EL (cell line): ENCODE measurements around the gene ARHGAP8.
"Not testable (repeated sequence)": the region's sequence is repeated elsewhere in the genome, so short reads cannot be mapped to it uniquely, and the experiment has no call there.

Experiments used
- DNase-seq: peaks from one replicate; pipeline ENCODE4 v3.0.0-alpha.2; 2016

The ARHGAP8 gene

DNA sequence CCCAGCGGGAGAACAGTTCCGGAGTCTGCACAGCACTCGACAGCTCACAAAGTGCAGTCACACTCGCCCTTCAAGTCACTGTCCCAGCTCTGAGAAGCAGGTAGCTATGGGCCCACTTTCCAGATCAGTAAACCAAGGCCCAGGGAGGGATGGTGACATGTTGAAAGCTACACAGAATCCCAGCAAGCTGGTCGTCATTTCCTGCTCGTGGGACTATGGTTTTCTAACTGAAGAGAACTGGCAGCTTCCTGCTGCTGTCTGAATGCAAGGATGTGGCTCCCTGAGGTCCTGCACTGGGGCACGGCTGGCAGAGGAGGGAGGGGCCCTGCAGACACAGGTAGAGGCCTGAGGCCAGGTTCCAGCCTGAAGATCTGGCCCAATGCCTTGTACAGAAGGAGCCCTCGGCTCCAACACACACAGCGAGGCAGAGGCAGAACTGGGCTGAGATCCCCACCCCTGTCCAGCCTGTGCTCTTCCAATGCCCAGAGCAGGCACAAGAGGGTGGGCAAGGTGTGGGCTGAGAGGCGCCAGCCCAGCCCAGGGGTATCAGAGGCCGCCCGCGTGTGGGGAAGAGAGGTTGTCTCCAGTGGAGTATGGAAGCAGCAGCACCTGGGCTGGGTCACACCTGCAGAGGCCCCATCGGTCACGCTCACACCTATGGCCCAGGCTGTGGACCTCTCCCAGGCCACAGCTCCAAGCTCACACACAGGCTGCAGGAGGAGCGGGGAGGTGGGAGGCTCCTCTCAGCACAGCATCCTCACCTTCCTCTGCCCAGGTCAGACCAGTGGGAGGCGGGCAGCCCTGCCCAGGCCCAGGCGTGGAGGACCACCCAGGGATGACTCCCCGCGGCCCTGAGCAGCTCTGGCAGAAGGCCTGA, 138.3 kb downstream of the ARHGAP8 start:
- DNase-seq = no peak

DNA sequence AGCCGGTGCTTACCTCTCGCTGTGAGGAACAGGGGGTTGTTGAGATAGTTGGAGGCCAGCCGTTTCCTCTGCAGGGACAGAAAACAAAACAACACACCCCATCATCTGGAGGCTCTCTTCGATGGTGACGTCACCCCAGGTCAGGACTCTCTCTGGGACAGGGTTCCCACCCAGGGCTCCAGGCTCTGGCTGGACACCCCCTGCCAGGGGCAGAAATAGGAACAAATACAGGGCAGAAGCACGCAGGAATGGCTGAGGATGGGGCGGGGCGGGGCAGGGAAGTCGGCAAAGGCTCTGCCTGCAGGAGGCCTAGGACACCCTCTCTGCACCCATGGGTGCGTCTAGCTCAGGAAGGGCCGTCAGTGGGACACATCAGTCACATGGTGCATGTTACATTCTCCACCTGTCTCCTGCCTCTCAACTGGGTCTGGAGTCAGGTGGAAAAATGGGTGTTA, 138.9 kb downstream of the ARHGAP8 start:
- no peak for DNase-seq

DNA sequence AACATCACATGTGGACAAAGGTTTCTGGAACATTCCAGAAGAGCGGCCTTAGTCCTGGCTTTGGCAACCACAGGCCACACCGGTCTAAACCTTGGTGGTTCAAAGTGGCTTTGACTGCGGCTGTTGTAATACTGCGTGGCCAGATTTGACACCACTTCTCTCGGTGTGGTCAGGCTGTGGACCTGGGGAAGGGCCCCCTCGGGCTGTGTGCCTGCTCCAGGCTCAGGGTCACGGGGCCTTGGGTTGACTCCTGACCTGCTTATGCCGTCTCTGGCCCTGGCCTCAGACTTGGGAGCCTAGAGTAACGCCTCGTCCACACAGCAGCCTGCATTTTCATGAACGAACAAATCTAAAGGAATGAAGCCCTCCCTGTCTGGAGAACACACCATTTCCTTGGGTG, 139.4 kb downstream of the ARHGAP8 start:
- DNase-seq = no peak

DNA sequence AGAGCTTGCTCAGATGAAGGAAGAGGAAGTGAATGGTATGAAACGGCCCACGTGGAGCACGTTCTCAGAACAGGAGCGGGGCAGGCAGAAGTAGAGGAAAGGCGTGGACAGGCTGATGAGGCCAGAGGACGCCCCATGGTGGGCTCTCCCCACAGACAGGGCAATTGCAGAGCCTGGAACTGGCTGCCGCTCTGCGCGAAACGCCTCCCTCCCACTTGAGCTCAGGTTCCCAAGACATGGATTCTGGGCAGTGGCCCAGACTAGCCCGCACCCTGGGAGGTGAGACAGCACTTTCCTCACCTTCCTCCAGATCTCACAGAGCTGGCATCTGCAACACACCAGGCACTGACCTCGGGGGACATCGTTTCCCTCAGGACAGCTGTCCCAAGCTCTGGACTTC, 139.9 kb downstream of the ARHGAP8 start:
- DNase-seq = no peak

DNA sequence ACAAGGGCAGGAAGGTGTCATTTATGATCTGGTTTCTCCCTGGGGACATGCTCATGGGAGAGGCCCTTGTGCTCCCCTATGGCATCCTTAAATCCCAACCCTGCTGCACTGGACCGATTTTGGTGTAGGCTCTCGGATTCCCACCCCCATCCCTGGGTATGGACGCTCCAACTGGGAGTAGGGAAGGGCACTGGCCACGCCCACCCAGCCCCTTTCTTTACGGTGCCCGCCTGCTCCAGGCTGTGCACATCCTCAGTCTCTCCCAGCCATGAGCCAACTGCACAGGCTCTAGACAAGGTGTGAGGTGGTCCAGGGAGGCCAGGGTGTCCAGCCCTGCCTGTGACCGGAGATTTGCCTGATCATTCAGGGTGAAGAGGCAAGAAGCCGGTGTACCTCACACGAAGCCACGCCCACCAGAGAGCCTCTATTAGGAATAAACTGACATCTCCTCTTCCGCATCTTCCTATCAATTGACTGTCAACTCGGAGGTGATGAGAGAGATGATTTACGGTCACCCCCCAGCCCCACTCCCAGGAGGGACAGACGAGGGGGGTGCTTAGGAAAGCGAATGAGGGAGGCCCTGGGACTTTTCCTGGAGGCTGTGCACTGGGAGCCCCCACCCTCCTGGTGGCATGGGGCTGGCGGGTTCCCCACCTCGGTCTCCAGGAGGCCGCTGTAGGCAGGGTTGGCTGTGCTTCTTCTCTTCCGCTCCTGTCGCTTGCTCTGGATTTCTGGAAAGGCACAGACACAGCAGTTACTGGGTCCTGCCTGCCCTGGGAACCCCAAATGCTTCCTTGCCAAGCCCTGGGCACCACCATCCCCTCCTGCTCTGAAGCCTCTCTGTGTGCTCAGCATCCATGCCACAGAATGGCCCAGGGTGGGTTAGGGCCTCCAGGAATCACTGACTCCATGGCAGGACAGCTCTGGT, 140.7 kb downstream of the ARHGAP8 start:
- DNase-seq = no peak

DNA sequence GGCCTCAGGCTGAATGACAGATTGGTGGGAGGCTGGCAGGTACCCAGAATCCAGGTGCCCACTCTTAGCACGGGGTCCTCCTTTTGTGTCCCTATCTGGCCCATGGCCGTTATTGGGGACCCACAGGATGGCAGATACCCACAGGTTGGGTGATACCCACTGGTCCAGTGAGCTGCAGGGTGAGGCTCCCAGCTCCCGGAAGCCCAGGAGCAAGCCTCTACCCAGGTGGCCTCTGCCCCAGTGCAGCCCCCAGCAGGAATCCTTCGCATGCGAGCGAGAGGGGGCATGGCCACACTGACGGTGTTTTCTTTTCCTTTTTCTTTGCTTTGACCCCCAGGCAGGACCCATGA, 141.3 kb downstream of the ARHGAP8 start:
- no peak for DNase-seq

DNA sequence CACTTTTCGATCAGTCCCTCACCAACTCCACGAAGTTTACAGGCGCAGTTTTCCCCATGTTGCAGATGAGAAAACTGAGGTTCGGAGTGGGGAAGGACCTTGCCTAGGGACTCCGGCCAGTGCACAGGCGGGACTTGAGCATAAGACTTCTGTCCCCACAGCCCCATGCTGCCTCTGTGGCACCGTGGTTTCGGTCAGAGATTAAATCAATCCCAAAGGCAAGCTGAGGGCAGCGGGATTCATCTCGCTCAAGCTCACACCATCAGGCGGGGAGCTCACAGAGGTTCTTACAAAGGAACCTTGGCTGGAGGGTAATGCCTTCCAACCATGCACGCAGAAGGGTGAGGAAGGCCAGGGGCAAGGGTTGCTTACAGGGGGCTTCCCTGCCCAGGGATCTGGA, 141.9 kb downstream of the ARHGAP8 start:
- DNase-seq = no peak

DNA sequence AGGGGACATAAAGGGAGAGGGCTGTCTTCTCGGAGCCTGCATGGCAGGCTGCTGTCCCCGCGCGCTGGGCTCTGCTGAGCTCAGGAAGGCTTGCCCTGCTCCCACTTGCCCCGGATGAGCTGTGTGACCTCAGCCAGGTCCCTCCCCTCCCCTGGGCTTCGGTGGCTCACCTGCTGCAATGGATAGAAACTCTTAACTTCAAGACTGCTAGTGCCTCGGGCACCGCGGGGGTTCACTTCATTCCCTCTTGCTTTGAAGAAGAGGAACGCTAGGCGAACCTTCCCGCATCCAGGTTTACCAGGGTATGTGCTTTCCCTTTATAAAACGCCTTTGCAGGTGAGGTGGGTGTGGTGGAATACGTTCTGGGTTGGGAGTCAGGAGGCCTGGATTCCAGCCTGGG, 142.4 kb downstream of the ARHGAP8 start:
- DNase-seq = no peak

DNA sequence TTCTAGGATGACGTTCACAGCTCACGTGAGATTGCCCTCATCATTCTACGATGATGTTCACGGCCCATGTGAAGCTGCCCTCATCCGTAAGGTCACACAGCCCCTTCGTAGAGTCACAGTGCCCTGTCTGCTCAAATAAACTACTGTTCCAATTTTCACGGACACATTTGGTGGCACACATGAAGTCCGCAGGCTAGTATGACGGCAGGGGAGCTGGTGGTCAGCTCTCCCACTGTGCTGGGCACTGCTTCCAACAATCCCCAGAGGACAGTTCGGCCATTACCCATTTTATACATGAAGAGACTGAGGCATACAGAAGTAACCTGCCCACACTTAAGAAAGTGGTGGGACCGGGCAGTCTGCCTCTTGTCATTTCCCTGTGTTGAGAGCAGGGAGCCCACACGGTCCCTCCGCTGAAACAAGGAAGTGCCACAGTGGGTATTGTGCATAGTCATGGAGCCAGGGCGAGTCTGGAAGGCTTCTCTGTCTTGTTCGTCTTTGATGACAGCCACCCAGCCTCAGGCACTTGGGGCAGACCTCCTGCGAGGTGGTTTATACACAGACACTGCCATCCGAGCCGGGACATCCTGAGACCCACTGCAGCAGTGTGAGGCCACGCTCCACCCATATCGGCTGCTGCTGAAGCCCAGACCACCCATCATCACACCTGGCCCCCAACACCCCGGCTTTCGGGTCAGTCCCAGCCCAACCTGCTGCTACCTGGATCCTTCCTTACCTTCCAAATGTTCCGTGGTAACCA, 143.1 kb downstream of the ARHGAP8 start:
- no peak for DNase-seq

DNA sequence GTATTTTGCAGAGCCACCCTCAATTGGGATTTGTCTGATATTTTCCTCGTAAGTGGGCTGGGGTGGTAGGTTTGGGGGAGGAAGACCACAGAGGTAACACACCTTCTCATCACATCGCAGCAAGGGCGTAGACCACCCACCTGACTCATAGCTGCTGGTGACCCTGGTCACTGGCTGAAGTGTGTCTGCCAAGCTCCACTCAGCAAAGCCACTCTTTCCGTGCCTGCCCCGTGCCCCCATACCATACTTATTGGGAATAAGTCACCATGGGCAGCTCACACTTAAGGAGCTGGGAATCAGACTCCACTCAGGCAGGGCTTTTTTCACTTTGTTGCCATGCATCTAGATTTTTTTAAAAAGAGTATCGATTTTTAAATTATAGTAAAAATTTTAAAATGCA, 145.9 kb downstream of the ARHGAP8 start:
- DNase-seq = no peak

DNA sequence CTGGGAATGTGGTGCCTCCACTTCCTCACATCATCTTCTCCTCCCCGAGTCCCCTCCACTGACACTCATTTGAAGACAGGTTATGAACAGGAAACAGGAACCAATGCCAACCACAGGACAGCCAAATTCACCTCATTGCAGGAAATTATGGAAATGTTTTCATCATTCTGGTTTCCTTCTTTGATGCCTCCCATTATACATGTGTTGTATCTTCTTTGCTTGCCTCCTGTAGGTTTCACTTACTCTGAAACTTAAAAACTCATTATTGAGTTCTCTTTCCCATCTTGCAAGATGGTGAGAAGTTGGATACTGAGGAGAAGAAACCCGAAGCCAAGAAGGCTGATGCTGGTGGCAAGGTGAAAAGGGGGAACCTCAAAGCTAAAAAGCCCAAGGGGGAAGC, 148.9 kb downstream of the ARHGAP8 start:
- DNase-seq = no peak

DNA sequence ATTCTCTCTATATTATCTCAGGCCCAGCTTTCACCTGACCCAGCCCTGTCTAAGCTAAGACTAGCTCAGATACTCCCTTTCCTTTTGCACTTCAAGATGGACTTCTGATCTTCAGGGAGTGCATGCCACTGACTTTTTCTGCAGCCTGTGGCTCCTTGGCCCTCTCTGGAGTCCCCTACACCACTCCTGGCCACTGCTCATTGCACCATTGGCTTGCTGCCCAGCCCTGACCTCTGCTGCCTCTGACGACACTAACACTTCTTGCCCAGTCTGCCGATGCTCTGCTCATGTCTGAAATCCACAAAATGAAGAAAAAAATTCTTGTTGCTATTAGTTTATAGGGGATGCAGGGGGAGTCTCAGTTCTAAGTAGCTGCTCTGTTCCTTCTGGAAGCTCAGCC, 150.8 kb downstream of the ARHGAP8 start:
- not testable (repeated sequence) for DNase-seq

DNA sequence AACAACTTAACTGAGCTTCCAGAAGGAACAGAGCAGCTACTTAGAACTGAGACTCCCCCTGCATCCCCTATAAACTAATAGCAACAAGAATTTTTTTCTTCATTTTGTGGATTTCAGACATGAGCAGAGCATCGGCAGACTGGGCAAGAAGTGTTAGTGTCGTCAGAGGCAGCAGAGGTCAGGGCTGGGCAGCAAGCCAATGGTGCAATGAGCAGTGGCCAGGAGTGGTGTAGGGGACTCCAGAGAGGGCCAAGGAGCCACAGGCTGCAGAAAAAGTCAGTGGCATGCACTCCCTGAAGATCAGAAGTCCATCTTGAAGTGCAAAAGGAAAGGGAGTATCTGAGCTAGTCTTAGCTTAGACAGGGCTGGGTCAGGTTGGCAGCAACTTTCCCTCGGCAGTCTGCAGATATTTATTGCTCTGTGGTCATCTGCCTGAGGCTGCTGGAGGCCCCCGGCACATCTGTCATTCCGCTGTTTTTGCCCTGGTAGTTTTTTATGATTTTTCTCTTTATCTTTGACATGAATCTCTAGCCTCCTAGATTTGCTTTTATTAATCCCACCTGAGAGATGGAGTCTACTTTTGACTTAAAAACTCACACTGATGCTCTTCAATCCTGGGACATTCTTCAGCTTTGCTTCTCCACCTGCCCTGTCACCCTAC, 152.2 kb downstream of the ARHGAP8 start:
- DNase-seq = not testable (repeated sequence)

DNA sequence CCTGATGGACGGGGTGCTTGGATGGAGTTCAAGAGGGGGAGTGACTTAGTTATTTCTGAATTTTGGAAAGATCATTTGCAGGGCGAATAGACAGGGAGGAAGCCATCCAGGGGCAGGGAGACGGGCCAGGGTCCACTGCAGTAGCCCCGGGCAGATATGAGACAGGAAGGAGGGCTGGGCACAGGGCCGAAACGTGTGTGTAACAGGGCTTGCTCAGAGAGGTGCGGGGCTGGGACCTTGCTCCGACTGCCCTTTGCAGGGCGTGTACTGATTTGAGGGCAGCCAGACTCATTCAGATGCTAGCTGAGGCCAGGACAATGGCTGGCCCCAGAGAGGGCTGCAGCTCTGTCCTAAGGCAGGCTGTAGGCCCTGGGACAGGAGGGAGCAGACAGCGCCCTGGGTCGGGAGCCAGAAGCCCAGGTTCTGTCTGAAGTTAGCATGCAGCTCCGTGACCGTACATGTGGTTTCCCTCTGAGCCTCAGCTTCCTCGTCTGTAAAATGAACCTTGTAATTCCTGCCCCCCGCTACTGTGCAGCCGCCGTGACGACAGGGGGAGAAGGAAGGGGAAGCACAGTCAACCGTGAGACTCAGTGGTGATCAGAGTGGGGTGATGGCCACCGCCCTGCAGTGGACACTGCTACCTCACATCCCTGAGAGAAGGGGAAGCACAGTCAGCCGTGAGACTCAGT, 154.0 kb downstream of the ARHGAP8 start:
- DNase-seq = no peak

DNA sequence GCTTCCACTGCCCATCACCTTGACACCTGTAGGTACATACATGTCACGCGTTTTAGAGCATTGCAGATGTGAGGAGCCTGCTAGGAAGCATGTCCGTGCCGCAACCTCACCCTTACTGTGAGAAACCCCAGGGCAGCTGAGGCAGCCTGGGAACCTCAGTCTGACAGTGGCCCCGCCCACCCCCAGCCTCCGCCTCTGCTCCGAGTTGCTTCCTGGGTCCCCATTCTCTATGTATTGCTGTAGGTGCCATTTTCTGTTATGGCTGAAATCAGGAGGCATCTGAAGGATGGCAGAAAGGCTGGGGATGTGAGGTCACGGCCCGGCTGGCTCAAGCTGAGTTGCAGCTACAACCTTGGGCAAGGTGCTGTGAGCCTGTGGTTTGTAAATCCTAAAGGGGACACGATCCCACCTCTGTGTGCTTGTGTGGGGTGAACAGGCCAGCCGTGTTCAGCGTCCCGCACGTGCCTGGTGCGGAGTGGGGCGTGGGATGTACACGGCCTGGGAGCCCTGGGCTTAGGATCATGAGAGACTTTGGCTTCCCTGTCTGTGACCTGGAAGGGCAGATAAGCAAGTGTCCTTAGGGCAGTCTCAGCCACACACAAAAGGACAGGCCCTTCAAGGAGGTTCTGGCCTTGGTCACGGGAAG, 154.7 kb downstream of the ARHGAP8 start:
- DNase-seq = no peak

DNA sequence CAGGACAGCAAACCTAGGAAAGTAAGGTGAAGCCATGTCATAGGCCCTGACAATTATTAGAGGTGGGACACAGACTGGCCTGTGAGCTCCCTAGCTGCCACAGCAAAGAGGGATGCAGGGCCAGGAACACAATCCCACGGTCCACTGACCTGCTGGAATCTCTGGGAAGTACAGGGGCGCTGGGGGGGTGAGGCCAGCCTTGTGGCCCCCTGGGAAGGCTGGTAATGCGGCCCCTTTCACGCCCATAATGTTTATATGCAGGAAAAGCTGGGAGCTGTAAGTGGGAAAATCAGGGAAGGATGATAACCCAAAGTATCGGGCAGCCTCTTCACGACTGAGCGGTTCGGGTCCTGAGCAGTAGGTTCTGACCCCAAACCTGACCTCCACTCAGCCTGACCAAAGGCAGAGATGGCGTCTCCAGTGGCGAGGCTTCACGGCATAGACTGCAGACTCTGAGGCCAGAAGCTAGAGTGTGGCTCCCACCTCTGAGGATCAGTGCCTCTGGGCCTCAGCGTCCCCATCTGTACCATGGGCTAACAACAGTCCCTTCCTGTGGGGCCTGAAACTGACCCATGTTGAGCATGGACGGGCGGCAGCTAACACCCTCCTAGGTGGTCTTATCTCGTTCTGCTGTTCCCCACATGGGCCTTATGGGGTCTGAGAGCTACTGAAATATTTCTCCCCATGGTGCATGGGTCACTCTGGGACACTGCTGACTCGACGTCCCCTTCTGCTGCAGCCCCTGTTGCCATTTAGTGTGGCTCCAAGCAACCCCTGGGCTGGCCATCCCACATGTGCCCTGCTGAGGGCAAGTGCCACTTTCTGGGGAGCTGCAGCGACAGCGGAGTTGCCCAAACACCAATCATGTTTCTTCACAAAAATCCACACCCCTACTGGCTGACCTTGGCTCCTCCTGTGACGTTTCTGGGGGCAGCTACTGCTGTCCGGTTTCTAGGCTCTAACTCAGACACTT, 155.7 kb downstream of the ARHGAP8 start:
- DNase-seq = no peak

DNA sequence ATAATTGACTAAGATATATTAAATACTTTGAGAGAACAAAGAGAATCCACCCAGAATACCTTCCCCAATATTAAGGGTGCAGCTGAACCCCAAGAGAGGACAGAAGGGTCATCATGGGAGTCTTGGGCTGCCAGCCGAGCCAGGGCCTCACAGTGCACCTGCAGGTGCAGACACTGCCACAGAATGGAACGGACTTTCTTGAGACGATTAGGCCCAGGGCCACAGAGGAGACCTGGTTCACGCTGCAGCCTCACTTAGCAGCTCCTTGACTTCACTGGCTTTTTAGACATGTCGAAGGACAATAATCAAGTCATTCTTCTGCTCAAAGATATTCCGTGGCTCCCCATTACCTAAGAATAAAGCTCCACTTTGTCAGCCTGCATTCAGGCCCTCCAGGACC, 156.9 kb downstream of the ARHGAP8 start:
- no peak for DNase-seq
